Measurements from ENCODE around the gene SLC38A9.

SLC38A9 gene

DNA sequence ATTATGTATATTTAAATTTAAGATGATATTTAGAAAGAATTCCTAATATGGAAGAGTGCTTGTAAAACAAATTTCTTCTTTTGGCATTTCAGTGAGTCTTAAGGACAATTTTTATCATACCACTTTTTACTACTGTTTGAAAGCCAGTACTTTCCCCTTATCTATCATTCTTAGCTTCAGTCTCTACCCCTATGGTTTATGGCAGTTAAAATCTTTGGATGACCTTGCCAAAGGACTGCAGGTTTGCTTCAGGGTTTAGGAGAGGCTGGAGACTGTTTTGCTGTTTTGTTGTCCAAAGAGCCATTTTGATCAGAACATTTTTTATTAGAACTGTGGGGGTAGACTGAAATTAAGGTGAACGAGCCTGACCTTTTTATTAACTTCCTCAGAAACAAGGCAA is 30.8 kb downstream of the SLC38A9 start:
- intact Hi-C loops (cut with DNase I; ENCODE audit: low total_unique reads): no loop called here
- no peak for DNase-seq
- Histone ChIP-seq H3K4me1 (peaks cover 0 to 16% (median 0%) of the 10 kb centered on the region in 4 donors), H3K4me3 (no peak overlapping the region), H3K27ac (no peak overlapping the region), H3K9me3 (no peaks in the 10 kb centered on the region), H3K27me3 (no peaks in the 10 kb centered on the region), H3K36me3 (no peaks in the 10 kb centered on the region)
- TF ChIP-seq, protein P1, sequence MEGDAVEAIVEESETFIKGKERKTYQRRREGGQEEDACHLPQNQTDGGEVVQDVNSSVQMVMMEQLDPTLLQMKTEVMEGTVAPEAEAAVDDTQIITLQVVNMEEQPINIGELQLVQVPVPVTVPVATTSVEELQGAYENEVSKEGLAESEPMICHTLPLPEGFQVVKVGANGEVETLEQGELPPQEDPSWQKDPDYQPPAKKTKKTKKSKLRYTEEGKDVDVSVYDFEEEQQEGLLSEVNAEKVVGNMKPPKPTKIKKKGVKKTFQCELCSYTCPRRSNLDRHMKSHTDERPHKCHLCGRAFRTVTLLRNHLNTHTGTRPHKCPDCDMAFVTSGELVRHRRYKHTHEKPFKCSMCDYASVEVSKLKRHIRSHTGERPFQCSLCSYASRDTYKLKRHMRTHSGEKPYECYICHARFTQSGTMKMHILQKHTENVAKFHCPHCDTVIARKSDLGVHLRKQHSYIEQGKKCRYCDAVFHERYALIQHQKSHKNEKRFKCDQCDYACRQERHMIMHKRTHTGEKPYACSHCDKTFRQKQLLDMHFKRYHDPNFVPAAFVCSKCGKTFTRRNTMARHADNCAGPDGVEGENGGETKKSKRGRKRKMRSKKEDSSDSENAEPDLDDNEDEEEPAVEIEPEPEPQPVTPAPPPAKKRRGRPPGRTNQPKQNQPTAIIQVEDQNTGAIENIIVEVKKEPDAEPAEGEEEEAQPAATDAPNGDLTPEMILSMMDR (IDR thresholded peaks at IDR 0.05): no peak

DNA sequence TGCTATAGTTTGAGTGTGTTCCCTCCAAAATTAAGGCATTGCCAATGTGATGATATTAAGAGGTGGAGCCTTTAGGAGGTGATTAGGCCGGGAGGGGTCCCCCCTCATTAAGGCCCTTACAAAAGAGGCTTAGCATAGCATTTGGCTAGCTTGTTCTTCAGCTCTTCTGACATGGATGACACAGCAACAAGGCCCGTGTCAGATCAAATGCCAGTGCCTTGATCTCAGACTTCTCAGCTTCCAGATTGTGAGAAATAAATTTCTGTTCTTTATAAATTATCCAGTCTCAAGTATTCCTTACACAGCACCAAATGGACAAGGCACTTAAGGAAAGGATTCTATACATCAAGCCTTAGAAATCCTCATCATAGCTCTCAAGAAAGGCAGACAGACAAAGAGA is 31.8 kb downstream of the SLC38A9 start:
- no peaks in the 10 kb centered on the region for H3K27me3 ChIP-seq
- TF ChIP-seq, protein P1 (IDR thresholded peaks at IDR 0.05): no peak
- peaks cover 0 to 24% (median 3%) of the 10 kb centered on the region in 4 donors for H3K4me1 ChIP-seq
- DNase-seq: no peak
- no peaks in the 10 kb centered on the region for H3K36me3 ChIP-seq
- H3K9me3 ChIP-seq: no peaks in the 10 kb centered on the region
- no peak overlapping the region for H3K4me3 ChIP-seq
- peak overlapping the region in 1 of 2 donors; percentile 29 for H3K27ac ChIP-seq
- intact Hi-C loops (cut with DNase I; ENCODE audit: low total_unique reads): no loop called here

DNA sequence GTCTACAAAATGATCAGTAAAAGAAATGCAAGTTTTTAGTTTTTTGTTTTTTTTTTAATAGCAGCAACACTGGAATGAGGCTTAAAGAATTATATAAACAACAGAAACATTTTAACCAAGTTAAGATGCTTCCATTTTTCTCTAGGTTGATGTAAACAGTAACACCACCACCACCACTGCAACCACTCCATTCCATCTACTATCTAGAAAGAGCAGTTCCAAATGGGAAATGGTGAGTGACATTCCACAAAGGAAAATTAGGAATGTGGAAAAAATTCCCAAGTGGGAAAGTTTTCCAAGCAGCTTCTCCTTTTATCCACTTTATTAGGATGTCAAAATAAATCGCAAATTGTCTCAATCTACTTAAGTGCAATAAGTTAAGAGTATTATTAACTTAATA is 32.6 kb downstream of the SLC38A9 start:
- Histone ChIP-seq H3K27me3 (no peaks in the 10 kb centered on the region), H3K27ac (no peak overlapping the region), H3K4me3 (no peak overlapping the region), H3K4me1 (peaks cover 0 to 32% (median 11%) of the 10 kb centered on the region in 4 donors), H3K36me3 (no peaks in the 10 kb centered on the region), H3K9me3 (no peaks in the 10 kb centered on the region)
- intact Hi-C loops (cut with DNase I; ENCODE audit: low total_unique reads): no loop called here
- TF ChIP-seq, protein P1 (IDR thresholded peaks at IDR 0.05): no peak
- no peak for DNase-seq

DNA sequence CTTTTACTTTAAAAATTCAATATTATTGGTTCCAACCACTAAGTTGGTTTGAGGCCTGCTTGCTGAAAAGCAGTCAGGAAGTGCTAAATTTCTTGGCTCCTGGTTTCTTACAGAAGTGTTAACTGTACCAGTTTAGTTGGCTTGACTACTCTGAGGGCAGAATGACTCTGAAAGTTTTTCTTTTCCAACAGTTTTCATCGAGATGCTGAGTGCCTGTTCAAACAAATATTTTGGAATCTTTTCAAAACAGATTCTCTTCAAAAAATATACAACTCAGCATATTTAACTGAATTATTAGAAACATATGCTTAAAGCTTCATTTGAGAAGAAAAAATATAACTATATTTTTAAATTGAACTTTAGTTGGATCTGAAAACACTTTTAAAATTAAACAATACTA is 37.0 kb downstream of the SLC38A9 start:
- no peak for DNase-seq
- H3K9me3 ChIP-seq: no peaks in the 10 kb centered on the region
- TF ChIP-seq, protein P1 (IDR thresholded peaks at IDR 0.05): no peak
- H3K27me3 ChIP-seq: no peaks in the 10 kb centered on the region
- no peak overlapping the region for H3K4me3 ChIP-seq
- H3K36me3 ChIP-seq: no peaks in the 10 kb centered on the region
- H3K4me1 ChIP-seq: peaks cover 0 to 42% (median 18%) of the 10 kb centered on the region in 4 donors
- intact Hi-C loops (cut with DNase I; ENCODE audit: low total_unique reads): no loop called here
- peak overlapping the region; percentile 35 to 58 for H3K27ac ChIP-seq

DNA sequence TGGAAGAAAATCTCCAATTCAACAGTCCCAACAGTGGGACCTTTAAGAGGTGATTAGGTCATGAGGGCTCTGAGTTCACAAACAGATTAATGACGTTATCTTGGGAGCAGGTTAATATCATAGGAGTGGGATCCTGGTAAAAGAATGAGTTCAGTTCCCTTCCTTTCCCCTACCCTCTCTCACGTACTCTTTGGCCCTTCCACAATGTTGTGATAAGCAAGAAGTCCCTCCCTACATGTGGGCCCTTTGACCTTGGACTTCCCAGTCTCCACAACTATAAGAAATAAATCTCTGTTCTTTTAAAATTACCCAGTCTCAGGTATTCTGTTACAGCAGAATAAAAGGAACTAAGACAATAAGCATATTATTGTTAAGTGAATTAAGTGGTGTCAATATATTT is 37.8 kb downstream of the SLC38A9 start:
- Histone ChIP-seq H3K36me3 (peaks cover 0 to 1% (median 0%) of the 10 kb centered on the region in 3 donors), H3K27ac (peak overlapping the region; percentile 35 to 58), H3K9me3 (no peaks in the 10 kb centered on the region), H3K4me3 (no peak overlapping the region), H3K27me3 (no peaks in the 10 kb centered on the region), H3K4me1 (peaks cover 0 to 37% (median 18%) of the 10 kb centered on the region in 4 donors)
- TF ChIP-seq, protein P1 (IDR thresholded peaks at IDR 0.05): no peak
- DNase-seq: no peak
- intact Hi-C loops (cut with DNase I; ENCODE audit: low total_unique reads): no loop called here

DNA sequence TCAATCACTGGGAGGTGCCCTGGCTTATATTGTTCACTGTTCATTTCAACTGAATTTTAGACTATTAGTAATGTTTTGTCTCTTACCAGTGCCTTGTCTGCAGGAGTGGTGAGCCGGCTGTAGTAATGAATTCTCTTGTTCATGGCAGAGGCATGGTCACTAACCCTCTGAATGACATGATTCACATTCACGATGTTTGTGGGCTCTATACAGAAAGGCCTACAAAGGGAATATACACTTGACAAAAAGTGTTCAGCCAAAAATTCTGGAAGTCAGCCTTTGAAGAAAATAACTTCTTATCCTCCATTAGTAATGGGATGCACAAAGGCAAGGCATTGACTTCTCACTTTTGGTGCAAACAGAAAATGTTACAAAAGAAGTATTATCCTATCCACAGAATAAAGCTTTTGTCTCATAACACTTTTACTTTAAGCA is 39.6 kb downstream of the SLC38A9 start:
- no peak for DNase-seq
- H3K4me1 ChIP-seq: peaks cover 0 to 47% (median 18%) of the 10 kb centered on the region in 4 donors
- H3K36me3 ChIP-seq: peaks cover 0 to 8% (median 0%) of the 10 kb centered on the region in 3 donors
- H3K27ac ChIP-seq: peak overlapping the region; percentile 4 to 15
- H3K27me3 ChIP-seq: no peaks in the 10 kb centered on the region
- no peaks in the 10 kb centered on the region for H3K9me3 ChIP-seq
- H3K4me3 ChIP-seq: no peak overlapping the region
- TF ChIP-seq, protein P1 (IDR thresholded peaks at IDR 0.05): no peak
- intact Hi-C loops (cut with DNase I; ENCODE audit: low total_unique reads): no loop called here

Data from tibial artery (tissue), 4 donors.